ENCODE results near the gene HIGD1B. TPM values are rescaled to one million over a fixed set of nuclear protein-coding genes. Genes with fewer than 3 reads are reported as not detected.
A peak's percentile ranks its signal among the peaks of the same experiment; 100 is the strongest.

HIGD1B gene
- total and polyA plus RNA-seq, 2 donors from 2014 or later: 2.2 to 3.2 TPM

GRCh38 chr17:44840936-44841335 is 6.7 kb upstream of the HIGD1B start:
- H3K9ac ChIP-seq (ENCODE audit: low read length in 3 of 3): no peak overlapping the region
- DNase-seq (no peak), FAIRE-seq (no peak)
- H3K27me3 ChIP-seq (ENCODE audit: control insufficient read depth, insufficient read depth, low read length): no peaks in the 10 kb centered on the region
- no peak for TF ChIP-seq CTCF (IDR thresholded peaks at IDR 0.05; ENCODE audit: borderline replicate concordance, extremely low read depth, insufficient read depth)
- H3K4me1 ChIP-seq (ENCODE audit: control insufficient read depth in 2 of 3, insufficient read depth in 2 of 3, low read depth in 1 of 3, low read length in 3 of 3): no peaks in the 10 kb centered on the region
- H3K4me3 ChIP-seq (ENCODE audit: low read length in 3 of 3): no peak overlapping the region
- no peaks in the 10 kb centered on the region for H3K9me3 ChIP-seq (ENCODE audit: control insufficient read depth in 2 of 3, insufficient read depth in 1 of 3, low read length in 3 of 3)
- H3K36me3 ChIP-seq (ENCODE audit: control insufficient read depth in 2 of 3, insufficient read depth in 3 of 3, low read length in 3 of 3): no peaks in the 10 kb centered on the region
- H3K27ac ChIP-seq (ENCODE audit: low read depth in 2 of 2, low read length in 2 of 2): no peak overlapping the region
- intact Hi-C loops (cut with DNase I): no loop called here

GRCh38 chr17:44842748-44843147 is 4.9 kb upstream of the HIGD1B start:
- Histone ChIP-seq H3K4me1 (ENCODE audit: control insufficient read depth in 2 of 3, insufficient read depth in 2 of 3, low read depth in 1 of 3, low read length in 3 of 3) (no peaks in the 10 kb centered on the region), H3K36me3 (ENCODE audit: control insufficient read depth in 2 of 3, insufficient read depth in 3 of 3, low read length in 3 of 3) (no peaks in the 10 kb centered on the region), H3K9me3 (ENCODE audit: control insufficient read depth in 2 of 3, insufficient read depth in 1 of 3, low read length in 3 of 3) (no peaks in the 10 kb centered on the region), H3K27me3 (ENCODE audit: control insufficient read depth, insufficient read depth, low read length) (no peaks in the 10 kb centered on the region), H3K27ac (ENCODE audit: low read depth in 2 of 2, low read length in 2 of 2) (no peak overlapping the region), H3K9ac (ENCODE audit: low read length in 3 of 3) (no peak overlapping the region), H3K4me3 (ENCODE audit: low read length in 3 of 3) (no peak overlapping the region)
- FAIRE-seq (no peak), DNase-seq (peak in 2 of 5 donors; percentile 8 to 54)
- intact Hi-C loops (cut with DNase I): no loop called here
- TF ChIP-seq CTCF (IDR thresholded peaks at IDR 0.05; ENCODE audit: borderline replicate concordance, extremely low read depth, insufficient read depth): no peak

DNA sequence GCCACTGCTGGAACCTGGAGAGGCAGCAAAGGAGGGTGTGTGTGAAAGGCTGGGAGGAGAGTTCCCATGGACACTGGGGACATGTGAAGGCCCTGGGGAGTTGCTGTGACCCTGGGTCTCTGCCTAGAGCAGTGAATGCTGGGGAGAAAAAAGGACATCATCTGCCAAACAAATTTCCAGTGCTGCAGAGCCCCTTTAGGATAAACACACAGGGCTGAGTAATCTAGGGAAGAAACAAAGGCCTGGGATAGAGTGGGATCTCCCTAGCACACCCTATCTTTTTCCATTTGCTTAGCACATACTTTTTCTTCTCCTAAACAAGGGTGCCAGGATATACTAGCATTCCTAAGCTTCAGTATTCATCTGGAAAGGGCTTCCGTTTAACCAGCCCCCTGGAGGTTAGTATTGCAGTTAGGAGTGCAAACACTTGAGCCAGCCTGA is 3.3 kb upstream of the HIGD1B start:
- no peaks in the 10 kb centered on the region for H3K27me3 ChIP-seq (ENCODE audit: control insufficient read depth, insufficient read depth, low read length)
- no peak overlapping the region for H3K9ac ChIP-seq (ENCODE audit: low read length in 3 of 3)
- FAIRE-seq (no peak), DNase-seq (no peak)
- H3K4me1 ChIP-seq (ENCODE audit: control insufficient read depth in 2 of 3, insufficient read depth in 2 of 3, low read depth in 1 of 3, low read length in 3 of 3): no peaks in the 10 kb centered on the region
- no peaks in the 10 kb centered on the region for H3K36me3 ChIP-seq (ENCODE audit: control insufficient read depth in 2 of 3, insufficient read depth in 3 of 3, low read length in 3 of 3)
- H3K27ac ChIP-seq (ENCODE audit: low read depth in 2 of 2, low read length in 2 of 2): no peak overlapping the region
- no peak overlapping the region for H3K4me3 ChIP-seq (ENCODE audit: low read length in 3 of 3)
- H3K9me3 ChIP-seq (ENCODE audit: control insufficient read depth in 2 of 3, insufficient read depth in 1 of 3, low read length in 3 of 3): no peaks in the 10 kb centered on the region
- TF ChIP-seq CTCF (IDR thresholded peaks at IDR 0.05; ENCODE audit: borderline replicate concordance, extremely low read depth, insufficient read depth): no peak
- intact Hi-C loops (cut with DNase I): no loop called here

DNA sequence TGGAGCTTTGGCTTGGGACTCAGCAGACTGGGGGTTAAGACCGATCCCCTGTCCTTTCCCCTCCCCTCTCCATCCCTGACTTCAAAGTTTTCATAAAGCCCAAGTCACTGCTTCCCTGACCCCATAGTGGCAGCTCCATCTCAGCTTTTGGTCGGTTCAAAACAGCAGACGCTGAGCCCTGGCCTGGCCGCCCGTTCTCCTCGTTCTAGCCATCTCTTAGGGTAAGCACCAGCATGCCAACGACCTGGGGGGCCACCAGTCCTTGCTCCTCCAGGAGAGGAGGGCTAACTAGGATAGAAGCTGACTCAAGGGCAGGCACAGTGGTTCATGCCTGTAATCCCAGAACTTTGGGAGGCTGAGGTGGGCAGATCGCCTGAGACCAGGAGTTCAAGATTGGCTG is 1.5 kb upstream of the HIGD1B start:
- Histone ChIP-seq H3K36me3 (ENCODE audit: control insufficient read depth in 2 of 3, insufficient read depth in 3 of 3, low read length in 3 of 3) (peaks cover 0 to 5% (median 3%) of the 10 kb centered on the region in 3 donors), H3K9ac (ENCODE audit: low read length in 3 of 3) (no peak overlapping the region), H3K4me3 (ENCODE audit: low read length in 3 of 3) (no peak overlapping the region), H3K9me3 (ENCODE audit: control insufficient read depth in 2 of 3, insufficient read depth in 1 of 3, low read length in 3 of 3) (no peaks in the 10 kb centered on the region), H3K27me3 (ENCODE audit: control insufficient read depth, insufficient read depth, low read length) (no peaks in the 10 kb centered on the region), H3K4me1 (ENCODE audit: control insufficient read depth in 2 of 3, insufficient read depth in 2 of 3, low read depth in 1 of 3, low read length in 3 of 3) (no peaks in the 10 kb centered on the region), H3K27ac (ENCODE audit: low read depth in 2 of 2, low read length in 2 of 2) (no peak overlapping the region)
- FAIRE-seq (no peak), DNase-seq (no peak)
- intact Hi-C loops (cut with DNase I): no loop called here
- TF ChIP-seq CTCF (IDR thresholded peaks at IDR 0.05; ENCODE audit: borderline replicate concordance, extremely low read depth, insufficient read depth): no peak

Measured in kidney (tissue), 14 donors.